HG02623 (cell line): Measurements from ENCODE around the gene GTF2F1.
A peak's percentile ranks its signal among the peaks of the same experiment; 100 is the strongest.
"Not testable (repeated sequence)": the region's sequence is repeated elsewhere in the genome, so short reads cannot be mapped to it uniquely, and the experiment has no call there.

Experiments
- ATAC-seq: cut with Tn5 transposase; IDR thresholded peaks from one replicate; pipeline ENCODE4 v1.9.1; 2021; ENCODE audit warnings: moderate library complexity; ENCODE audit not compliant: unreplicated experiment

Gene GTF2F1

GRCh38 chr19:6392221-6393073, 517 bp downstream of the GTF2F1 start:
- no peak for ATAC-seq

GRCh38 chr19:6387372-6387771, 5.6 kb downstream of the GTF2F1 start:
- no peak for ATAC-seq

- no peak for ATAC-seq
Observed at GRCh38 chr19:6384381-6384780, 8.6 kb downstream of the GTF2F1 start.

- no peak for ATAC-seq
Observed at GRCh38 chr19:6383188-6383587, 9.8 kb downstream of the GTF2F1 start.

GRCh38 chr19:6381030-6381750, 11.8 kb downstream of the GTF2F1 start:
- ATAC-seq: no peak

- no peak for ATAC-seq
Observed at GRCh38 chr19:6379744-6380143, 13.2 kb downstream of the GTF2F1 start.

GRCh38 chr19:6378486-6378885, 14.5 kb downstream of the GTF2F1 start:
- ATAC-seq: no peak

- ATAC-seq: no peak
Observed at GRCh38 chr19:6378041-6378440, 14.9 kb downstream of the GTF2F1 start.

GRCh38 chr19:6376512-6377190, 16.3 kb downstream of the GTF2F1 start:
- ATAC-seq: no peak

GRCh38 chr19:6375411-6376010, 17.5 kb downstream of the GTF2F1 start, which contains the start of gene PSPN:
Gene PSPN, minus strand, starts transcription at chr19:6375933. Its CDS starts 84 bp downstream, at chr19:6375849.
- no peak for ATAC-seq

- no peak for ATAC-seq
Observed at GRCh38 chr19:6374711-6375410, 18.1 kb downstream of the GTF2F1 start.

- ATAC-seq: no peak
Observed at GRCh38 chr19:6374161-6374709, 18.7 kb downstream of the GTF2F1 start.

GRCh38 chr19:6373813-6374108, 19.2 kb downstream of the GTF2F1 start:
- ATAC-seq: no peak

GRCh38 chr19:6373096-6373812, 19.7 kb downstream of the GTF2F1 start:
- ATAC-seq: peak; percentile 59

- peak; percentile 65 for ATAC-seq
Observed at GRCh38 chr19:6372594-6373095, 20.3 kb downstream of the GTF2F1 start, which contains the start of gene ALKBH7. Gene ALKBH7, plus strand, starts transcription at chr19:6372794. Its CDS starts 27 bp downstream, at chr19:6372821.

GRCh38 chr19:6364353-6364752, 28.6 kb downstream of the GTF2F1 start:
- ATAC-seq: no peak

- ATAC-seq: no peak
Observed at GRCh38 chr19:6362351-6362801, 30.6 kb downstream of the GTF2F1 start.

GRCh38 chr19:6362027-6362350, 31.0 kb downstream of the GTF2F1 start:
- no peak for ATAC-seq

GRCh38 chr19:6360857-6361216, 32.1 kb downstream of the GTF2F1 start:
- ATAC-seq: not testable (repeated sequence)

GRCh38 chr19:6360445-6360844, 32.5 kb downstream of the GTF2F1 start:
- not testable (repeated sequence) for ATAC-seq
